NCI-H128 (cell line): ENCODE data around the gene UTS2R.
"Not testable (repeated sequence)": the region's sequence is repeated elsewhere in the genome, so short reads cannot be mapped to it uniquely, and the experiment has no call there.

ENCODE experiments used
- DNase-seq: peaks from one replicate; lab custom pipeline; 2025; ENCODE audit not compliant: unreplicated experiment; lab: John Stamatoyannopoulos, UW

Gene UTS2R

GRCh38 chr17:82374626-82375331 is 3.2 kb downstream of the UTS2R start:
- DNase-seq, result no peak

DNA sequence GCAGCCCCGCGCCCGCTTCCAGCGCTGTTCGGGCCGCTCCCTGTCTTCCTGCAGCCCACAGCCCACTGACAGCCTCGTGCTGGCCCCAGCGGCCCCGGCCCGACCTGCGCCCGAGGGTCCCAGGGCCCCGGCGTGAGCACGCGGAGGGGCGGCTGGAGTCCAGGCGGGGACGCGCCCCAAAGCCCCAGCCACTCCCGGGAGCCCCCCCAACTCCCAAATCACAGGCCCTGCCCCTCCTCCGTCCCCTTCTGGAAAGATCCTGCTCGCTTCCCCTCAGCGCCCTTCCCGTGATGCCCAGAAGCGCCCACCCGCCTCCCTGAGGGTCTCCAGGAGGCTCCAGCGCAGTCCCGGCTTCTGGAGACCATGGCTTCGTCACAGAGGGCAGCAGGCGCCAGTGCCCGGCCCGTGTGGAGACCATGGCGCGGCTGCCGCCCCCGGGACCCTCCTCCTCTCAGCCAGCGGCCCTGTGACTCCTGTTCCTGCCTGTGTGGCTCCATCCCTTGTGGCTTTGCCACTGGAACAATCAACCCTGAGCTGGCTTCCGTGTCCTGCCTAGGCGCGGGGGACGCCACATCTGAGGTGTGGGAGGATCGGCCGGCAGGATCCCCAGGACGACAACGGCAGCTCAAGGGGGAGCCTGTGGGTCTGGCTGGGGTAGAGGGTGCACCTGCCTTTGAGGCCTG is 3.9 kb downstream of the UTS2R start:
- DNase-seq, result no peak

DNA sequence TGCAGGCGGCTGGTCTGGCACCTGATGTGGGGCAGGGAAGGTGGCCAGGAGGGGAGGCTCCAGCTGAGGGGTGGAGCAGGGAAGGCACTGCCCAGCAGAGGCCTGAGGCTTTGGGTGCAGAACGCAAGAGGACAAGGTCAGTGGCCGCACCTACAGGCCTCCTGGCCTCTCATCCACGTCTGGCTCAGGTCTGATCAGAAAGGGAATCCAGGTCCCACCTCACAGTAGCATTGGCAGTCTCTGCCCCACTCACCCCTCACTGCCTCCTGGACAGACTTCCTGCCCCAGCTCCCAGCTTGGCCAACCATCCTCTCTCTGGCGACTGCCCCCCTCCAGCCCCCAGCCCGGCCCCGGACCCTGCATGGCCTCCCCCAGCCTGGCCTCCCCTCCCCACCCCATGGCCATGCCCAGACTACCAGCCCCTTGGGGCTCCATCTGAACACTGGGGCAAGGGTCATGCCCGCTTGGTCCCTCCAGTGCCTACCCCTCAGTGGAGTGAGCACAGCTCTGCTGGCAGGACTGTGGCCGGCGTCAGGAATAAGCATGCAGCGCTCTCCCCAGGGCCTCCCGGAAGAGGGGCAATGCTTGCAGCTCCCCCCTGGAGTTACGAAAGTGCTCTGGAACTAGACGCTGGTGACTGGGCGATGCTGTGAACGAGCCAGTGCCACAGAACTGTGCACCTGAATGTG is 4.6 kb downstream of the UTS2R start:
- no peak for DNase-seq

GRCh38 chr17:82377294-82377693 is 5.7 kb downstream of the UTS2R start:
- DNase-seq, result not testable (repeated sequence)

GRCh38 chr17:82377924-82378740 is 6.6 kb downstream of the UTS2R start:
- no peak for DNase-seq

DNA sequence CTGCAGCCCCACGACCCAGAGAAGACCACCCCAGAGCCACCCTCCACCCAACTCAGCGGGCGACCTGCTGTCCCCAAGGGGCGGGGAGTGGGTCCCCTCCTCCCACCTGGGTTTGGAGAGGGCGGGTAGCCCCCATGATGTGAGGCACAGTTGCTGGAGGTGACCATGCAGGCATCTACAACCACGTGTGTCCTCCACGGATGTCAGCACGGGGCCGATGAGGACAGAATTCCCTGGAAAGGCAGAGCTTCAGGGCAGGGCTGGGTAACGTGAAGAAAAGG is 7.1 kb downstream of the UTS2R start:
- DNase-seq, result no peak

DNA sequence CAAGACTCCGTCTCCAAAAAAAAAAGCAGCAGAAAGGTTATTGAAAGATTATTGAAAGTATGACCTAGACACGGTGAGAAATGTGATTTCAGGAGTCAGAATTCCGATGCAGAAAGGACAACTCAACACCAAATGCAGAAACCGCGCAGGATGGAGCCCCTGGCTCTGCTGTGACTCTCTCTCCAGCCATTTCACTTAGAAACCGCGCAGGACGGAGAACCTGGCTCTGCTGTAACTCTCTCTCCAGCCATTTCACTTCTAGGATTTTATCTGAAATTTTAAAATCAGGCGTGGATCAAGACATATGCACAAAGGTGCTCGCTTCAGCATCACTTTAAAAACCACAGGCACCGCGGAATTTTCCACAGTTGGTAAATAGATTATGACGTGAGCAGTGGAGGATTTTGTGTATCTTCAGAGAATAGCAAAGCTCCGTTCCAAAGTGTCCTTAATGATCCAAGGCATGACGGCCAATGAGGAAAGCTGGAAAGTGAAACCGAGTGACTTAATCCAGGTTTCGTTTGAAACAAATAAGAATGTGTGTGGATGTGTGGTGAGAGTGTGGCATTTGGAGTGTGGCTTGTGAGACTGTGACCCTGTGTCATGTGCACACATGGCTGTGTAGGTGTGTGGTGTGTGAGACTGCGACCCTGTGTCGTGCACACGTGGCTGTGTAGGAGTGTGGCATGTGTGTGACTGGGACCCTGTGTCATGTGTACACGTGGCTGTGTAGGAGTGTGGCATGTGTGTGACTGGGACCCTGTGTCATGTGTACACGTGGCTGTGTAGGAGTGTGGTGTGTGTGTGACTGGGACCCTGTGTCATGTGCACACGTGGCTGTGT is 9.5 kb downstream of the UTS2R start:
- no peak for DNase-seq

- not testable (repeated sequence) for DNase-seq
These were observed 10.1 kb downstream of the UTS2R start for GRCh38 chr17:82381703-82382009.

- not testable (repeated sequence) for DNase-seq
These were observed 10.8 kb downstream of the UTS2R start for GRCh38 chr17:82382220-82382932.

- DNase-seq, result no peak
These were observed 11.3 kb downstream of the UTS2R start for GRCh38 chr17:82382933-82383255.

- DNase-seq, result no peak
These were observed 11.8 kb downstream of the UTS2R start for GRCh38 chr17:82383411-82383810.

DNA sequence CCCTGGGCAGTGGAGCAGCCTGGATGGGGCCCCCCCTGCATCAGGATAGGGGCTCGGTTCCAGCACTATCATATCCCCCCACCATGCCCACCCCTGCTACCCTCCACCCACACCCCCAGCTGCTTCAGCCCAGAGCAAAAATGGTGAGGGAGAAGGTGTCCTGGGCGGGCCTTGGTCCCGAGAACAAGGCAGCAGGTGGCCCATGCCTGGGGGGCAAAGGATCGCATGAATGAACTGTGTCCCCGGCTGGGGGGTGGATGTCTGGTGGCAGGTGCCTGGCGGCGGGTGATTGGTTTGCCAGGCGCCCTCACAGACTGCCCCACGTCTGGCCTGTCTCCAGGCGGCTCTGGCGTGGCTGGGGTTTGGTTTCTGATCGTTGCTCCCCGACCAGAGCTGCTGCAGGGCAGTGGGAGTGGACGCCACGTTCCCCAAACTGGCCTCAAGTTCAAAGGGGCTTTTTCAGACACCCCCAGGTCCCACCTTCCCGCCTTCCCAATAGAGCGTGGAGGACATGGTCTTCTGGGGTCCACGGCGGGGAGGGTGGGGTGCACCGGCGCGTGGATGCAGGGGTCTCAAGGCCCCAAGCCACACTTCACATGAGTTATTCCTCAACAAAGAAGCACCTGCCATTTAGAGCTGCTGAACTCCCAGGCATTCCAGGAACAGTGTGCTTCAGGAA is 12.6 kb downstream of the UTS2R start:
- no peak for DNase-seq

- no peak for DNase-seq
These were observed 13.3 kb downstream of the UTS2R start for GRCh38 chr17:82384730-82385481.

- no peak for DNase-seq
These were observed 14.1 kb downstream of the UTS2R start for GRCh38 chr17:82385559-82386254.

DNA sequence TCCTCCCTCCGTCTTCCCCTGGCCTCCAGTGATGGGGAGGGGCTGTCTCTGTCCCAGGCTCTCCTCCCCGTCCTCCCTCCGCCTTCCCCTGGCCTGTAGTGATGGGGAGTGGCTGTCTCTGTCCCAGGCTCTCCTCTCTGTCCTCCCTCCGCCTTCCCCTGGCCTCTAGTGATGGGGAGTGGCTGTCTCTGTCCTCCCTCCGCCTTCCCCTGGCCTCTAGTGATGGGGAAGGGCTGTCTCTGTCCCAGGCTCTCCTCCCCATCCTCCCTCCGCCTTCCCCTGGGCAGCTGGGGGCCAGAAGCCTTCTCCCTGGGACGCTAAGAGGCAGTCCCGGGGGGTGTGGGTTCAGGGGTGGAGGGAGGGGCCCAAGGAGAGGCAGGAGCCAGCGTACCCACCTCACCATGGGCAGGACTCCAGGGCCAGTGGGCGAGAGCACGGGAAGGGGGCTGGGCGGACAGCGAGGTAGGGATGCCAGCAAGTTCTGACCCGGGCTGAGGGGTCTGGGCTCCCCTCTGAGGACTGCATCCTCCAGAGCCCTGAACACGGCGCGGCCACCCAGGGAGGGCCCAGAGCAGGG is 14.8 kb downstream of the UTS2R start:
- DNase-seq, result no peak

DNA sequence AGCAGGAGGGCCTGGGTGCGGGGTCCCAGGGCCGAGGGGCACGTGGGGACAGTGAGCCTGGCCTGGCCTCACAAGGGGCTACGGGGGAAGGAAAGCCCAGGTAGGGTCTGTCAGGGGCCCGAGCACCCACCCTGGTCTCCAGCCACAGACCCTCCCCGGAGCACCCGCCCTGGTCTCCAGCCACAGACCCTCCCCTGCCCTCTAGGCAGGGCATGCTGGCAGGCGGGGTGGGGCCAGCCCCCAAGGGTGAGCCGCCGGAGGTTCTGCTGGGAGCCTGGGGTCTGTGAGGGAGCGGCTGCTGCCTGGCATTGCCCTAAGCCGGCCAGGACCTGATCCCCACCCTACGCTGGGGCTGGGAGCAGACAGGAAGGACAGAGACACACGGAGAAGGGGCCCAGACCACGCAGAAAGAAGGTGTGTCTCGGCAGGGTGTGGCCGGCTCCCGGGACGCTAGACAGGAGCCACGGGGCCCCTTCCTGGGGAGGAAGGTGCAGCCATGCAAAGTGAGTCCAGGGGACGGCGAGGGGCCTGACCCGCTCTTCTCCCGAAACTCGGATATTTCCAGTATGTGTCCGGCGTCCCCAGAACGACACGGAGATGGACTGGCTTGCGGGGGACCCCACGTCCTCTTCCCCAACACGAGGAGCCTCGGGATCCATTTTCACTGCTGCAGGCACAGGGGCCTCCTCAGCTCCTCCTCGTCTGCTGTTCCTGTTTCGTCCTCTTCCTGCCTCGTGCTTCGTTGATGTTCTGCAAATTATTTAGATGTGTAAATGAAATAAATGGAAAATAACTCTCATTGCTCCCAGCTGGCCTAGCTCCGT is 15.5 kb downstream of the UTS2R start:
- DNase-seq, result no peak

- no peak for DNase-seq
These were observed 16.1 kb downstream of the UTS2R start for GRCh38 chr17:82387705-82388106.
